HEK293 (cell line): ENCODE results near the gene APPBP2.

Experiments
- CTCF ChIP-seq: fragments of 450-650 bp; formaldehyde crosslinking; IDR thresholded peaks from 2 replicates; pipeline ENCODE4 v1.5.1; 2016; ENCODE audit warnings: missing biosample characterization, missing genetic modification characterization
- ZNF10 ChIP-seq: fragments of 450-650 bp; formaldehyde crosslinking; IDR thresholded peaks from 2 replicates; pipeline ENCODE4 v1.5.1; 2017; ENCODE audit warnings: missing biosample characterization, missing genetic modification characterization
- ZNF416 ChIP-seq: fragments of 450-650 bp; formaldehyde crosslinking; IDR thresholded peaks from 2 replicates; pipeline ENCODE4 v1.5.1; 2016; ENCODE audit warnings: missing biosample characterization, missing genetic modification characterization
- ZSCAN30 ChIP-seq: fragments of 450-650 bp; IDR thresholded peaks from 2 replicates; pipeline ENCODE4 v1.5.1; 2018; ENCODE audit warnings: missing biosample characterization, mild to moderate bottlenecking, missing genetic modification characterization, moderate library complexity
- TF ChIP-seq, protein P1 (sequence below): fragments of 450-650 bp; formaldehyde crosslinking; IDR thresholded peaks from 2 replicates; pipeline ENCODE4 v1.5.1; 2016; ENCODE audit warnings: missing biosample characterization, missing genetic modification characterization, low read depth

DNA sequence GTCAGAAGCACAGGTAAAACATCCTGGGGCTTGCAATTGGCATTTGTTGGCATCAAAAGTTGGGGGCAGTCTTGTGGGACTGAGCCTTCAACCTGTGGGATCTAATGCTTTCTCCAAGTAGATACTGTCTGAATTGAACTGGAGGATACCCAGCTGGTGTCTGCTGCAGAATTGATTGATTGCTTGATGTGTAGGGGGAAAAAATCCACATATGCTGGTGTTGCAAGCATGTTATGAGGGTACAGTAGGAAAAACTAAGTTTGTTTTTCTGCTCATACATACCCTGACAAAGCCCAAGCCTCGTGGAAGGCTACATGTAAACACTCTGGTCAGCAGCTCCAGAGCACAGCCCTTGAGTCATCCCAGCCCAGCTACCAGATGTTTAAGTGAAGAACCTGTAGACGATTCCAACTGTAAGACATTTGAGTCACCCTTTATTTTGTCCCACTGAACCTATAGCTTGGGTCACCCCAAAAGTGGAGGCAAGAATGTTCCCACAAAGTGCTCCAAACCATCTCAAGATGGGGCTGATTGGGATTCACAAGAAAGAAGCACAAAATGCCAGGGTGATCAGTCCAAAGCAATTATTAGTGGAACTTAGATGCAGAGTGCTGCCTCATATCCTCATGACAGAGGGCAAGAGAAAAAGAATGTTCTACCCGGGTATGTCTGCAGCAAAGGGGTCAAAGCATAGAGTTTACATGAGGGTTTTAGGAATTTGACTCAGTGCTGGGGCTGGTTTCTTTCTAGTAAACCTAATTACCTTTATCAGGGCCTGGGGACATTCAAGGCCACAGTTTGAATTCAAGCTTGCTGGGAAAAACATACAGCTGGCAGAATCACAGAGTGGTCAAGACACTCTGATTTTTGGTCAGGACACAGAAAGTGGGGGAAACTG lies 9.6 kb upstream of the APPBP2 start:
- TF ChIP-seq CTCF (tag by site-specific recombination) (no peak), ZNF10 (tag by site-specific recombination) (no peak), ZNF416 (tag by site-specific recombination) (no peak), ZSCAN30 (no peak)
- TF ChIP-seq, protein P1, sequence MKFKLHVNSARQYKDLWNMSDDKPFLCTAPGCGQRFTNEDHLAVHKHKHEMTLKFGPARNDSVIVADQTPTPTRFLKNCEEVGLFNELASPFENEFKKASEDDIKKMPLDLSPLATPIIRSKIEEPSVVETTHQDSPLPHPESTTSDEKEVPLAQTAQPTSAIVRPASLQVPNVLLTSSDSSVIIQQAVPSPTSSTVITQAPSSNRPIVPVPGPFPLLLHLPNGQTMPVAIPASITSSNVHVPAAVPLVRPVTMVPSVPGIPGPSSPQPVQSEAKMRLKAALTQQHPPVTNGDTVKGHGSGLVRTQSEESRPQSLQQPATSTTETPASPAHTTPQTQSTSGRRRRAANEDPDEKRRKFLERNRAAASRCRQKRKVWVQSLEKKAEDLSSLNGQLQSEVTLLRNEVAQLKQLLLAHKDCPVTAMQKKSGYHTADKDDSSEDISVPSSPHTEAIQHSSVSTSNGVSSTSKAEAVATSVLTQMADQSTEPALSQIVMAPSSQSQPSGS (tag by site-specific recombination): no peak
